DOHH2 (cell line): Measurements from ENCODE around the gene SBSN.

Experiments
- H3F3A ChIP-seq: fragments of 200-600 bp; sonication (generic), shearing (Covaris generic); 2 replicates; pipeline ENCODE4 v1.6.0; 2016; ENCODE audit warnings: antibody characterized with exemption, mild to moderate bottlenecking; ENCODE audit not compliant: control insufficient read depth, insufficient read depth
- H3K27ac ChIP-seq: fragments of 200-600 bp; sonication (generic); 2 replicates; pipeline ENCODE4 v1.5.1; 2014; ENCODE audit warnings: low read depth, mild to moderate bottlenecking, low read length, moderate library complexity
- H3K27me3 ChIP-seq: fragments of 200-600 bp; sonication (generic); 2 replicates; pipeline ENCODE4 v1.6.1; 2014; ENCODE audit warnings: mild to moderate bottlenecking, low read length, mixed read lengths; ENCODE audit not compliant: control insufficient read depth
- H3K36me3 ChIP-seq: fragments of 200-600 bp; sonication (generic); 2 replicates; pipeline ENCODE4 v1.6.1; 2014; ENCODE audit warnings: mild to moderate bottlenecking, low read length, moderate library complexity, mixed read lengths; ENCODE audit not compliant: control insufficient read depth
- H3K4me1 ChIP-seq: fragments of 200-600 bp; sonication (generic); 2 replicates; pipeline ENCODE4 v1.6.1; 2014; ENCODE audit warnings: mild to moderate bottlenecking, low read length, mixed read lengths; ENCODE audit not compliant: control insufficient read depth
- H3K4me2 ChIP-seq: fragments of 200-600 bp; sonication (generic); 2 replicates; pipeline ENCODE4 v1.6.0; 2014; ENCODE audit warnings: mild to moderate bottlenecking, low read length, moderate library complexity
- H3K4me3 ChIP-seq: fragments of 200-600 bp; sonication (generic); 2 replicates; pipeline ENCODE4 v1.5.1; 2014; ENCODE audit warnings: mild to moderate bottlenecking, low read length, mixed read lengths
- H3K79me2 ChIP-seq: fragments of 200-600 bp; sonication (generic); 2 replicates; pipeline ENCODE4 v1.6.1; 2014; ENCODE audit warnings: mild to moderate bottlenecking, low read length, mixed read lengths; ENCODE audit not compliant: control insufficient read depth
- H3K9me2 ChIP-seq: fragments of 200-600 bp; sonication (generic); replicated peaks from 2 replicates; pipeline ENCODE4 v1.6.1; 2014; ENCODE audit warnings: mild to moderate bottlenecking, low read length, mixed read lengths; ENCODE audit not compliant: control insufficient read depth
- H3K9me3 ChIP-seq: fragments of 200-600 bp; sonication (generic); 2 replicates; pipeline ENCODE4 v1.6.1; 2014; ENCODE audit warnings: antibody characterized with exemption, low read length, mixed read lengths; ENCODE audit not compliant: control insufficient read depth, insufficient read depth
- H4K20me1 ChIP-seq: fragments of 200-600 bp; sonication (generic); 2 replicates; pipeline ENCODE4 v1.6.0; 2014; ENCODE audit warnings: low read depth, mild to moderate bottlenecking, antibody characterized with exemption, low read length, moderate library complexity; ENCODE audit not compliant: control insufficient read depth, insufficient read depth
- EZH2phosphoT487 ChIP-seq: fragments of 200-600 bp; sonication (generic); IDR thresholded peaks from 2 replicates; pipeline ENCODE4 v1.6.1; 2017; ENCODE audit warnings: borderline replicate concordance, mild to moderate bottlenecking, antibody characterized with exemption, low read length, moderate library complexity, mixed read lengths
- TF ChIP-seq, protein P1 (sequence below): fragments of 200-600 bp; sonication (generic); IDR thresholded peaks from one replicate; pipeline ENCODE4 v1.5.1; 2014; ENCODE audit warnings: antibody characterized with exemption, mild to moderate bottlenecking, low read depth, low read length; ENCODE audit not compliant: poor library complexity, severe bottlenecking

SBSN gene

DNA sequence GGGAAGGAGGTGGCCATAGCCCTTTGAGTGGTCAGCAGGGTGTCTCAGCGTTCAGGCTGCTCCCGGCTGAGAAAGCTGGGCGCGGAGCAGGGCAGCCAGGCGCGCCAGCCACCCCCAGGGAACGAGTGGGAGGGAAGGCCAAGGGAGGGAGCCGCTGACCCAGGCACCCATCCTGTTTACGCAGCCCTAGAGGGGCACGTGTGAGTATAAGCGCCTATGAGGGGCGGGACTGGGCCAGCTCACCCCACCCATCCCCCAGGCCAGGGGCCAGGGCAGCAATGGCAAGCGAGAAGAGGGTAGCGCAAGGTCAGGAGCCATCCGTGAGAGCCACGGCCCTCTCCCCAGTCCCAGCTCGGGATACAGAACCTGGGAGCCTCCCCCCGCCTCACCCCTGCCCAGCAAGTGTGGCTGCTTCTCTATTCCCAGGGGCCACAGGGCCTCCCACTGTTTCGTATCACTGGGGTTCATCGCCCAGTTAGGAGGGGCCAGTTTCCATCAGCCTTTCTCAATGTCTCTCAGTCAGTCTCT is 13.8 kb downstream of the SBSN start:
- Histone ChIP-seq H4K20me1 (no peaks in the 10 kb centered on the region), H3K4me3 (no peak overlapping the region), H3K79me2 (no peaks in the 10 kb centered on the region), H3K4me1 (peaks cover 4% of the 10 kb centered on the region), H3F3A (no peaks in the 10 kb centered on the region), H3K4me2 (no peak overlapping the region), H3K36me3 (no peaks in the 10 kb centered on the region), H3K27ac (no peak overlapping the region), H3K9me2 (no peaks in the 10 kb centered on the region), H3K9me3 (no peaks in the 10 kb centered on the region), H3K27me3 (peaks cover 21% of the 10 kb centered on the region)
- TF ChIP-seq, protein P1, sequence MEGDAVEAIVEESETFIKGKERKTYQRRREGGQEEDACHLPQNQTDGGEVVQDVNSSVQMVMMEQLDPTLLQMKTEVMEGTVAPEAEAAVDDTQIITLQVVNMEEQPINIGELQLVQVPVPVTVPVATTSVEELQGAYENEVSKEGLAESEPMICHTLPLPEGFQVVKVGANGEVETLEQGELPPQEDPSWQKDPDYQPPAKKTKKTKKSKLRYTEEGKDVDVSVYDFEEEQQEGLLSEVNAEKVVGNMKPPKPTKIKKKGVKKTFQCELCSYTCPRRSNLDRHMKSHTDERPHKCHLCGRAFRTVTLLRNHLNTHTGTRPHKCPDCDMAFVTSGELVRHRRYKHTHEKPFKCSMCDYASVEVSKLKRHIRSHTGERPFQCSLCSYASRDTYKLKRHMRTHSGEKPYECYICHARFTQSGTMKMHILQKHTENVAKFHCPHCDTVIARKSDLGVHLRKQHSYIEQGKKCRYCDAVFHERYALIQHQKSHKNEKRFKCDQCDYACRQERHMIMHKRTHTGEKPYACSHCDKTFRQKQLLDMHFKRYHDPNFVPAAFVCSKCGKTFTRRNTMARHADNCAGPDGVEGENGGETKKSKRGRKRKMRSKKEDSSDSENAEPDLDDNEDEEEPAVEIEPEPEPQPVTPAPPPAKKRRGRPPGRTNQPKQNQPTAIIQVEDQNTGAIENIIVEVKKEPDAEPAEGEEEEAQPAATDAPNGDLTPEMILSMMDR, result no peak
- TF ChIP-seq EZH2phosphoT487, result no peak

GRCh38 chr19:35513628-35514281 is 14.4 kb downstream of the SBSN start, which contains the start of gene DMKN:
Gene DMKN (minus strand): TSS chr19:35513649. CDS start chr19:35513475, 174 bp downstream.
- Histone ChIP-seq H3K9me2 (no peaks in the 10 kb centered on the region), H3K4me1 (peaks cover 7% of the 10 kb centered on the region), H3K4me3 (no peak within 1 kb of the TSS), H3K79me2 (peaks cover 3% of the 10 kb centered on the region; the same call in 1 of the 2 replicates), H3K9me3 (no peaks in the 10 kb centered on the region), H3F3A (no peaks in the 10 kb centered on the region), H3K36me3 (no peaks in the 10 kb centered on the region), H4K20me1 (no peaks in the 10 kb centered on the region), H3K27ac (no peak within 1 kb of the TSS), H3K27me3 (peaks cover 22% of the 10 kb centered on the region), H3K4me2 (no peak within 1 kb of the TSS)
- TF ChIP-seq, protein P1, result no peak
- TF ChIP-seq EZH2phosphoT487, result no peak

GRCh38 chr19:35512831-35513627 is 15.1 kb downstream of the SBSN start:
- Histone ChIP-seq H3K4me2 (no peak overlapping the region), H3K9me3 (no peaks in the 10 kb centered on the region), H3K27me3 (peaks cover 27% of the 10 kb centered on the region), H3K36me3 (no peaks in the 10 kb centered on the region), H3K4me3 (no peak overlapping the region), H3K27ac (no peak overlapping the region), H3K9me2 (no peaks in the 10 kb centered on the region), H3K4me1 (peaks cover 14% of the 10 kb centered on the region), H3F3A (no peaks in the 10 kb centered on the region), H4K20me1 (no peaks in the 10 kb centered on the region), H3K79me2 (peaks cover 10% of the 10 kb centered on the region)
- TF ChIP-seq EZH2phosphoT487, result no peak
- TF ChIP-seq, protein P1, result no peak
